ENCODE results near the gene WDR74. TPM values are rescaled to one million over a fixed set of nuclear protein-coding genes. Genes with fewer than 3 reads are reported as not detected.
A peak's percentile ranks its signal among the peaks of the same experiment; 100 is the strongest.
"Not testable (repeated sequence)": the region's sequence is repeated elsewhere in the genome, so short reads cannot be mapped to it uniquely, and the experiment has no call there.

Gene WDR74
- total RNA-seq, 1 experiment from 2014 or later, result 71.2 TPM

DNA sequence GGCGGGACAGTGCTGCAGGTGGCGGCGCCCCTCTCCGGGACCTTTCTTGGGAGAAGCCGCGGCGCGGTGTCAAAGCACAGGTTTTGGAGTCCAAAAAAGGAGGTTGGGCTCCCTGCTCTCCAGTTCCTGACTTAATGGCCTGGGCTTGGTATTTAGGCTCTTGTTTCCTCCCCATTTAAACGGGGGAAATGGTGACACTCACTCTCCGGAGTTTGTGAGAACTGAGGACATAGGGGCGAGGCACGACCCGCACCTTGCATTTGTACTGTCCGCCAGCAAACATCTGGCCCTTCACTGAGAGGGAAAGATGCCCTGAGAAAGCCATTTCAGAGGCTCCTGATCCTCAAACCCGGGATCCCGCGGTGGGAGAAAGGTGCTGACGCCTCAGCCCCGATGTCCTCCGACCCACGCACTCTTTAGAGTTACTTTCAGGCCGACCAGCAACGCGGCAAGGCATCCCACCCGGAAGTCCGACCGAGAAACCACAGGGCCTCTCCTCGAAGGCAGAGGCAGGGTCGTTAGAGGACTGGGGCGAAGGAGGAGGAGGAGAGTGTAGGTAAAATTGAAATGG lies 2.9 kb upstream of the WDR74 start:
- no peak for DNase-seq (ENCODE audit: extremely low read depth, low read depth)

DNA sequence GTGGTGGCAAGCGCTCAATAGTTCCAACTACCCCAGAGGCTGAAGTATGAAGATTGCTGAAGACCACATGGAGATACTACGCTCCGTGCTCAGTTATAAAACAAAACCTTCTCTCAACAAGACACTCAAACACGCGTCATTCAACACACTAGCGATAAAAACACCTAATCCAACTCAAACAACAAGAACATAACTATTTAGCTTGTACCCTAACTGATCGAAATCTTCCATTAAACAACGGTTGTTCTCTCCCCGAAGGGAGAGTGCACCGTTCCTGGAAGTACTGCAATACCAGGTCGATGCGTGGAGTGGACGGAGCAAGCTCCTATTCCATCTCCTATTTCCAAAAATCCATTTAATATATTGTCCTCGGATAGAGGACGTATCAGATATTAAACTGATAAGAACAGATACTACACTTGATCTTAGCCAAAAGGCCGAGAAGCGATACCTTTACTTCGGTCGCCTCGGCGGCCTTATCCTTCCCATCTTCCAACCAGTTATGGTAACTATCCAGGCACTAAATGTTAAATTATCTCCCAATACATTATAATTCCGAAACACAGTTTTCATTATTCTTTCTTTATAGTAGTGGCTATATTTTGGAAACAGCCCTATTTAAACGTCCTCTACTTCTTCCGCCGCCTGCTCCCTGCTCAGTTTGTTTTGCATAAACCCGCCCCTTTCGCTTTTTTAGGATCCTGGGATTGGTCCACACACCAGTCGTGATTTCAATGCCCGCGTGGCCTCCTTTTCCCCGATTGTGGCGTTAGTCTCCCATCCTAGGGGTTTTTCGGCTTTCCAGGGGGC lies 2.2 kb upstream of the WDR74 start:
- peak; percentile 99 for DNase-seq (ENCODE audit: extremely low read depth, low read depth)

DNA sequence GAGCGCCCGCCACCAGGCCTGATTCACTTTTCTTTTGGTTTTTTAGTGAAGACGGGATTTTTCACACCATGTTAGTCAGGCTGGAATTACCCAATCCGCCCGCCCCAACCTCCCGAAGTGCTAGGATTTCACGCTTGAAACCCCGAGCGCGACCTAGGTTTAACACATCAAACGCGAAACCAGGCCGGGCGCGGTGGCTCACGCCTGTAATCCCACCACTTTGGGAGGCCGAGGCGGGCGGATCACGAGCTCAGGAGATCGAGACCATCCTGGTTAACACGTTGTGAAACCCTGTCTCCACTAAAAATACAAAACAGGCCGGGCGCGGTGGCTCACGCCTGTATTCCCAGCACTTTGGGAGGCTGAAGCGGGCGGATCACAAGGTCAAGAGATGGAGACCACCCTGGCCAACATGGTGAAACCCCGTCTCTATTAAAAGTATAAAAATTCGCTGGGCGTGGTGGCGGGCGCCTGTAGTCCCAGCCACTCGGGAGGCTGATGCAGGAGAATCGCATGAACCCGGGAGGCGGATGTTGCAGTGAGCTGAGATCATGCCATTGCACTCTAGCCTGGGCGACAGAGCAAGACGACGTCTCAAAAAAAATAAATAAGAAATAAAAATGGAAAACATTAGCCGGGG lies 1.5 kb upstream of the WDR74 start:
- DNase-seq (ENCODE audit: extremely low read depth, low read depth), result peak; percentile 73

DNA sequence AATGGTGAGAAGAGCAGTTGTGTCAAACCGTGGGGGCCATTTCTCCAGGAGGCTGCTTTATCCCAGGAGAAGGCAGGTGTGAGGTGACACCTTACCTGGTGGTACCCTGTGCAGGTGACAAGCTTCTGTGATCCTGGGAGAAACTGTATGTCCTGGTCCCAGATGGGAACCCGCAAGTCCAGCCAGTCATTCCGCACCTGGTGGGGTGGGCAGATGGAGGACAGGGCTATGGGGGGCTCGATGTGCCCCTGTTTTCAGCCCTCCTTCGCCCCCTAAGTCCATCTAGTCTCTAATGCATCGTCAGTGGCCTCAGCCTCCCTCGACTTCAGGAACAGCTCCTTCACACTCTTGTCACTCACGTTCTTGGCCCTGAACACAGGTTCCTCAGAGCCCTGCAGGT lies 4.1 kb downstream of the WDR74 start:
- no peak for DNase-seq (ENCODE audit: extremely low read depth, low read depth)

DNA sequence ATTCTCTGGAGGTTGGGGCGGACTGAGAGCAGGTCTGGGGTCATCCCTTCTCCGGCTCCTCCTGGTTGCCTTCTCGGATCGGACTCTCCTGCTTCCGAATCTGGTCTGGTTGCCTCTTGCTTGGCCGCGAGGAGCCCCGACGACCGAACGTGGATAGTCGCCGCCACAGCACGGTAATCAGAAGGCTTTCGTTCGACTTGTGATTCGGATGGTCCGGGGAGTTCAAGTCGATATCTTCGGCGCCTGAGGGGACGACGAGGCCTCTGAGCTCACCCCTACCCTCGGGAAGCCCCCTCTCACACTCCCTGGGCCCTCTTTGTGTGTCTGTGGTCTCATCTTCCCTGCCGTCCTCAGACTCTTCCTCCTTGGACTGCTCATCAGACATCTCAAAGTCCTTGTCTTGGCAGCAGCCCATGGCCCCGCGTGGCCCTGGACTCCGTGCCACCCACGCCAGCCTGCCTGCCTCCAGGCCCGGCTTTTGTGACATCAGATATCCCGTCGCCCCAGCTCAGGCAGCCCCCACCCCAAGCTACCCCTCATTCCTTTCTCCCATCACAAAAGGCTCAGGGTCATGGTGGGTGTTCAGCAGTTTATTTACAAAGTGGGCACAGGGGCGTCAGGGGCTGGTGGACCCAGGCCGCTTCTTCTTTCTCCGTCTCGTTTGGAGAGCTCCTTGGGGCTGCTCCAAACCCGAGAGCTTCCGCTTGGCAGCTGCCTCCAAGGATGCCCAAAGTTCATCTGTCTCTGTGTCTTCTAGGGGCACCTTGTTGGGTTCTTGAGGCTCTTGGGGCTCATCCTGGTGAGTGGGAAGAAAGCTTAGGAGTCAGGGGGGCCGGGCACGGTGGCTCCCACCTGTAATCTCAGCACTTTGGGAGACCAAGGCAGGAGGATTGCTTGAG lies 6.8 kb downstream of the WDR74 start, which contains the start of gene TEX54:
Gene TEX54, minus strand, starts transcription at position 506 of the 899 bp plus-strand sequence.
- DNase-seq (ENCODE audit: extremely low read depth, low read depth), result no peak

DNA sequence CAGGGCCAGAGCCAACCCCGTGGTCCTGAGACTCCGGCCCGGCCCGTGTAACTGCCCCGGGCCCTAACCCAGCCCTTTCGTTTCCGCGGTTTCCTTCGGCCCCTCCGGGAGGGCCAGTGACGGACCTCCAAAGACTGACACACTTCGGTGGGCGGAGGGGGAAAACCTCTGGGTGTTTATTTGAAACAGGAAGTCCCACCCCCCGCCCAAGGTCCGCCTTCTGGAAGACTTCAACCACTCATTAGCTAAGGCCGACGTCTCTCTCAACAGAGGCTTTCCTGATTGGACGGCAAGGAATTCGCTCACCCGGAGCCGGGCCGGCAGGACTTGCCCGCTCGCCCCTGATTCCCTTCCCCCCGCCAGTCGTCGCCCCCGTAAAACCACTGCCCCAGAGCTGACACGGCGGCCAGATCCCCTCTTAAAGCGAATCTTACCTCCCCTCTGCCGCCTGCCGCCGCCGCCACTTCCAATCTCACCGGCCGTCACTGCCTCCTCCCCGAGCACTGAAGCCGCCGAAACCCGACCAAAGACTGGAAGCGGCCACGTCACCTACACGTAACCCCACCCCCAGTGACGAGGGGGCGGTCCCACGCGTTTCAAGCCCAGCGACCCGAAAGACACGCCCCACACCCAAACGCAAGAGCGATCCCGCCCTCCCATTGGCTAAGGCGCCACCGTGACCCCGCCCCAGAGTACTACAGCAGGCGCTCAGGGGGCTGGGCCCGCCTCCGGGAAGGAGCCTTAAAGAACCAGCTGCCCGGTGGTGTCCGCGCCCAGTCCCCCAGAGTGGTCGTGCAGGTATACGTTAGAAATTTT lies 7.7 kb downstream of the WDR74 start, which contains the start of gene STX5:
Gene STX5, minus strand, starts transcription at position 532 of the 816 bp plus-strand sequence. CDS start 808 bp downstream, outside the sequence.
- DNase-seq (ENCODE audit: extremely low read depth, low read depth), result peak; percentile 95

DNA sequence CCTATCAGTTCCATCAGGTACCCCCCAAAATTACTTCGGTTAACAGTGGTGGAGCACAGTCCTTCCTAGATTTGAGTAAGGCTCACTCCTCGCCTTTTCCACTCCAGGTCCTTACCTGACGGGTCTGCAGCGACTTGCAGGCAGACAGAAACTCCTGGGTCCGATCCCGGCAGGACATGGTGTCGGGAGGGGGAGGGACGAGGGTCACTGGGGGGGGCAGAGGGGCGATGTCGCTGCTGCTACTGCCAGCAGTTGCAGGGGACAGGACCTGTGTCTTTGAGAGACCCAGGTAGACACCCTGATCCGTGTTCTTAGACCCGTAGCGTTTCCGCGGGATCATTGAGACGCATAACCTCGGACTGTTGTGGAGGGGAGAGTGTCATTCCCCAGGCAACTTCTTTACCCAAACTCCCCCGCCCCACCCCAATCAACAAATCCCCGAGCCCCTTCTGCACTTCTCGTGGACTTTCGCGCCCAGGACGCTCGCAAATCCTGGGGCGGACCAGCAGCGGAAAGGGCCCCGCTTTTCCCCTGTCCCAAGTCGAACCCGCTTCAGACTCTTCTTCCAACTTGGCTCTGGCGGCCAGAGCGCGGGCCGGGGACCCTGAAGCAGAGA lies 8.4 kb downstream of the WDR74 start:
- no peak for DNase-seq (ENCODE audit: extremely low read depth, low read depth)

DNA sequence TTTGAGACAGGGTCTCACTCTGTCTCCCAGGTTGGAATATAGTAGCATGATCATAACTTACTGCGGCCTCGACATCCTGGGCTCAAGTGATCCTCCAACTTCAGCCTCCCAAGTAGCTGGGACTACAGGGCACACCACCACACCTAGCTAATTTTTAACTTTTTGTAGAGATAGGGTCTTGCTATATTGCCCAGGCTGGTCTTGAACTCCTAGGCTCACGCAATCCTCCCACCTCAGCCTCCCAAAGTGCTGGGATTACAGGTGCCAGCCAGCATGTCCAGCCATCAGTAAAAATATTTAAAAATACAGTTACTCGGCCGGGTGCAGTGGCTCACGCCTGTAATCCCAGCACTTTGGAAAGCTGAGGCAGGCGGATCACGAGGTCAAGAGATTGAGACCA lies 11.3 kb downstream of the WDR74 start:
- DNase-seq (ENCODE audit: extremely low read depth, low read depth), result not testable (repeated sequence)

DNA sequence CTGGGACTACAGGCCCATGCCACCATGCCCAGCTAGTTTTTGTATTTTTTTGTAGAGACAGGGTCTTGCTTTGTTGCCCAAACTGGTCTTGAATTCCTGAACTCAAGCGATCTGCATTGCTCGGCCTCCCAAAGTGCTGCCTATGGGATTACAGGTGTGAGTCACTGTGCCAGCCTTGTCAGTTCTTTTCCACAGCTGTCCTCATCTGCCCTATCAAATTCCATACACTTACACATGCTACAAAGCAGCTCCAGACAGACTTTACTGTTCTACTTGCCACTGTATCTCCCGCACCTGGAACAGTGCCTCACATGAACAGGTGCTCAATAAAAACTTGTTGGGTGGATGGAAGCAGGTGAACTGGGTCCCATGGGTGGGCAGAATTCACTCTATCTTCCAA lies 15.7 kb downstream of the WDR74 start:
- no peak for DNase-seq (ENCODE audit: extremely low read depth, low read depth)

DNA sequence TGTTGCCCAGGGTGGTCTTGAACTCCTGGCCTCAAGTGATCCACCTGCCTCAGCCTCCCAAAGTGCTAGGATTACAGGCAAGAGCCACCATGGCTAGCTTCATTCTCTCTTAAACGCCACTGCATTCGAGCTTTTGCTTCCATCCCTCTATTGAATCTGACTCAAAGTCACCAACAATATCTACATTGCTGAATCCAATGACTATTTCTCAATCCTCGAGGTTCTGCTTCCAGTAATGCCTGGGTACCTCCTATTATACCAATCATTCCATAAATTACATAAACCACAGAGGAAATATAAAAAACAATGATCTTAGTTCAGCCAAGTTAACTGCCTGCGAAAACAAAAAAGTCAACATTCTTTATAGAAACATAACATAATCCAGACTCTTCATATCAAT lies 22.3 kb downstream of the WDR74 start:
- no peak for DNase-seq (ENCODE audit: extremely low read depth, low read depth)

DNA sequence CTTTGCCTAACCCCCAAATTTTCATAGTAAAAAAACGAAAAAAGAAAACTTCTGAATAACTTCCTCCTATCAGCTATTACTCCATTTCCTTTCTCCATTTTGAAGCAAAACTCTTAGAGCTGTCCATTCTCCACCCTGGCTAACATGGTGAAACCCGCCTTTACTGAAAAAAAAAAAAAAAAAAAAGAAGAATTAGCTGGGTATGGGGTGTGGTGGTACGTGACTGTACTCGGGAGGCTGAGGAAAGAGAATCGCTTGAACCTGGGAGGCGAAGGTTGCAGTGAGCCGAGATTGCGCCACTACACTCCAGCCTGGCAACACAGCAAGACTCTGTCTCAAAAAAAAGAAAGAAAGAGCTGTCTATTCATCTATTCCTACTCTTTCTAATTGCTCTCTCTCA lies 22.8 kb downstream of the WDR74 start:
- no peak for DNase-seq (ENCODE audit: extremely low read depth, low read depth)

DNA sequence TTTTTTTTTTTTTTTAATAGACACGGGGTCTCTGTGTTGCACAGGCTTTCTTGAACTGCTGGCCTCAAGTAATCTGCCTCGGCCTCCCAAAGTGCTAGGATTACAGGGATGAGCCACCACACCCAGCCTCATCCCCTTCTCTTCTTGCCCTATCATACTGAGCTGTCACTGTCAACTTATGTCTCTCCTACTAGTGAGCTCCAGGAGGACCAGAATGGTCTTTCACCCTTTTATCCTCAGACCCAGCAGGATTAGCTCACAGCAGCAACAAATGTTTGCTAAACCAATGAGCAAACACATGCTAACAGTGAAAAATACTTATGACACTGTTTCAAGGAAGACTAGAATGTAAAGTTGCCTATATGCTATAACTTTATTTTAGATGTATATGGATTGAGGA lies 27.7 kb downstream of the WDR74 start:
- no peak for DNase-seq (ENCODE audit: extremely low read depth, low read depth)

DNA sequence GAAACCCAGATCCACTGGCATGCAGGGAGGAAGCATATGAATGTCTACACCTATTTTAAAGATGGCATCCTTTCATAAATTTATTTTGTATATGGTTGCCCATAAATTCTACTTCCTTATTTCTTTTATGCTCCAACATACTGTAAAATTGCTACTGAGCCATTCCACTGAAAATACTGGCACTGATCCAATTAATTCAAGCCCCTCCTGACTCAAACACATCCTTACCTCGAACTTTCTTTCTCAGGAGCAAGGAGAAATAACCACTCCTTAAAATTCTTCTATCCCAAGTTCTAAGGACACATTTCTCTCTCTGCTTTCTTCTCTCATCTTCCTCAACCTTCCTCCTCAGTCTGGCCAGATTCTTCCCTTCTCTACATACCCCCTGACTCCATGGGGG lies 28.6 kb downstream of the WDR74 start:
- DNase-seq (ENCODE audit: extremely low read depth, low read depth), result no peak

DNA sequence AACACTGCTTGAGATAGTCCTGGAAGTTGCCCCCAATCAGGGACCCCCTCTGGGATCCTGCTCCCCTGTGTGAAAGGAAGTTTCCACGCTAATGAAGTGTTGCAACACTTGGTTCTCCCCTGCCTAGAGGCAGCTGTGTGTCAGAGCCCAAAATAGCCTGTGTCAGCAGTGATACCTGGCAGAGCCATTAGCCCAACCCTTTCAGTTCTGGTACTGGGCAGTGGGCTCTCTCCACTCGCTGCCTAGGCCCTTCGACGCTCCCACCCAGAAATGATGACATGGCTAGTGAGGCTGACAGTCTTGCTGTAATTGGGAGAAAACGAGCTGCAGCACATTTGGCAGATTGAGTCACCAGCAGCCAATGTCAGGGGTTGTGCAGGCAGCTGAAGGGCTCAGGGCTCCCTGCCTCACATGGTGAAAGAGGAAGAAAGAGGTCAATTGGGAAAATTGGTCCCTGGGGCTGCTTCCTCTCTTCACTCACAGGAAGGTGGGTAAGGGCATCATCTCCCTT lies 32.7 kb downstream of the WDR74 start:
- no peak for DNase-seq (ENCODE audit: extremely low read depth, low read depth)

DNA sequence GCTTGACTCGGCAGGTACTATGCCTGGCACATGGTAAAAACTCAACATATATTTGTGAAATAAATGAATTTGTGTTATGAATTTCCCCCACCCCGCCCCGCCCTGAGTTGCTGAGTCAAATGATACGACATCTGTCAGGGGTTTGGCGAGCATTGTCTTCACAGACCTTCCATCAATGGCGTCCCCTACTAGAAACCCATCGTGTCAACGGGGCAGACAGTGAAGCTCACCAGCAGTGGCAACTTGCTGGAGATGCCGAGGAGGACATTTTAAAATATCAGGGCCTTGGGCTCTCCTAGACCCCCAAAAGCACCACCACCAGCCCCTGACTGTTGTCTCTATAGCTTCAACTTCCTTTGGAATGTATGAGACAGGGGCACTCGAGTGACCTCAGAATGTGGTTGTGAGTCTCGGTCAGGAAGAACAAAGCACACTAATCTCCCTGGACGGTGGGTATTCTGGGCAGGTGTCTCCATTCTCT lies 33.4 kb downstream of the WDR74 start:
- no peak for DNase-seq (ENCODE audit: extremely low read depth, low read depth)

DNA sequence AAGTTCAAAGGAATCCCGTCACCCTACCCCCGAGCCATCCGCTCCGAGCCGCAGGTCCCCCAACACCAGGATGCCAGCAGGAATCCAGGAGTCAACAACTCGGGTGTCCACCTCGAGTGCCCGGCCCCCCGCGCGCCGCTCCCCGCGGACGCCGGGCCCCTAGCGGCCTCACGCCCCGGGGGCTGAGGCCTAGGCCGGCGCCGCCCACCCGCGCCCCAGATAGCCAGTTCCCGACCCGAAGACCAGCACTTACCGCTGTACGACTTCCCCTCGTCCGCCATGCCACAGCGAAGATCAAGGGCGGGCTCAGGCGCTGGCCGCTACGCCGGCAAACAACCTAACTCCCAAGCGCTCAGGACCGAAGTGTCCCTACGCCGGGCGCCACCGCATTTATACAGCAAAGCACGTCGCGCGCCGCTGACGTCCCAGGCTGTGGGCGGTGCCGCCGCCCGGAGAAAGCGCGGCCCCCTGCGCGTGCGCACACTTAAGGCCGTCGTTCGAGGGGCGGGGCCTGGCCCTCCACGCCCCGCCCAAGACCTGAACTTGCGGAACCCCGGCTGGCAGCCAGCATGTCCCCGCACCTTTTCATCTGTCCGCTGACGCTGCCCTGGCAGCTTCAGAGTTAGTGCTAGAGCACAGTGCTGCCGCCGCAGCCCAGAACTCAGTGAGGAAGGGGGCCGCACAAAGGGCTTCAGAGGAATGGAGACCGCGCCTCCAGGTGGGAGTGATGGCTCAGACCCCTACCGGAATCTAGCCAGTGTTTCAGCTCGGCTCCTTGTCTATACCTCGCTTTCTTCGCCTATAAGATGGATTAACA lies 34.1 kb downstream of the WDR74 start, which contains the start of gene NXF1:
Gene NXF1, minus strand, starts transcription at position 365 of the 817 bp plus-strand sequence. Its CDS starts 84 bp downstream, at position 281.
- peak; percentile 85 for DNase-seq (ENCODE audit: extremely low read depth, low read depth)

DNA sequence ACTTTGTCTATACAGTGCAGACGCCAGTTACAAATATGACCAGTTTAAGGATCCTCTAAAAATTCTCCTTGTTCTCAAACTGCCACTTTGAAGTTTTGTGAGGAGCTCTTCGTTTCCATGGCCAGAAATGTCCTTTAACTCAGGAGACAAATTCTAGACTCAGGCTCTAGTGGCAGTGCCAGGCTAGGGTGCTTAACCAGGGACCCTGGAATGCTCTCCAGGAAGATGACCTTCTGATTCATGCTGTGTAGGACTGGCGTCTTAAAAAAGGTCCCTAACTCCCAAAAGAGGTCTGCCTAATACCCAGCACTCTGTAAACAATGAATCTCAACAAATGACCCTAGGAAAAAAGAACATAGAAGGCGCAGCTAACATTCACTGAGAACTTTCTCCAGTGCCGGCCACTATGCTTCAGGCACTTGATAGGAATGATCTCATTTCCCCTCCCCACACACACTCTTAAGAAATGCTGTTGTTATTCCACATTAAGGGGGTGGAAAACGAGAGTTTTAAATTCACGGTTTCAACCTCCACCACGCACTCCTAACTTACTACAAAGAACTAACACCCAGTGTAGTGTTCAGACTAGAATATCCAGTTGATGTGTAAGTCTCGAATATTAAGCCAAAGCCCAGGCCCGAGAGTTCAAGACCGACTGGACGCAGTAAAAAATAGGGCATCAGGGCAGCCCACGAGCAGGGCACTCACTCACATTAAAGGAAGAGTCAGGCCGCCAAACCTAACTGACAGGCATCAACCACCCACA lies 34.9 kb downstream of the WDR74 start:
- DNase-seq (ENCODE audit: extremely low read depth, low read depth), result no peak

All from NCI-H460 (cell line).